ENCODE measurements around the gene PLCL2. TPM values are rescaled to one million over a fixed set of nuclear protein-coding genes. Genes with fewer than 3 reads are reported as not detected.

PLCL2 gene
- total and polyA plus RNA-seq, 10 of the 15 experiments (the other 5 are each of a cell fraction or from before 2014, with no cell fraction given), result 7.5 to 37.3 (median 21.7) TPM

DNA sequence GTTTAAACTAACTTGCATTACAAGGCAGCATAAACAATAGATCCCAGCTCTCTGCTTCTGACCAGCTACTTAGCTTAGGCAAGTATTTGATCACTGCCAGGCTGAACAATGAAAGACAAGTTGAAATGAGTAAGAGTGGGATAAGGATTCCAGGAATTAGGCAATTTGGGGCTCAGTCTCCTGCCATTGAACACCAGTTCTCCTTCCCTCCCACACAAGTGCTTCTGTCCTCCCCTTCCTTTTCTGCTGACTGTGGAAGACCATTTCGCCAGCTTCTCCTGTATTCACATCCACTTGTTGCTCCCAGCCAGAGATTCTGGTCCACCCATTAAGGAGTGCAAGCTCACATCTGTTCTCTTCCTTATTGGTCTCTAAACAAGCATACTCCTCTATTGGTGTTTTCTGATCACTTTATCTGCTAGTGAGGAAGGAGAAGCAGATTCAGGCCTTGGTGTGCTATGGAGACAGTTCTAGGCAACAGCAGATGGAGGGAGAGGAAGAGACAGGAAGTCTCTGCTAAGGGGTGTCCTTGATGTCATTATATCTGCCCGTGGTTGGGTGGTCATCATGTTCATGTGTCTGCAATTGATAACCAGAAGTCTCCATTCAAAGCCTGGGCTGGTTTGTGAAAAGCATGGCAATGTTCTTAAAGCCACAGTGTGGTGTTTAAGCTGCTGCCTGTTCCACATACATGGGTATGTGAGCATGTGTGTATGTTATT, 121.5 kb downstream of the PLCL2 start:
- Histone ChIP-seq H3K9me3 (replicated peaks; ENCODE audit: control insufficient read depth, insufficient read depth, low read length) (no peaks in the 10 kb centered on the region; the same call in none of the 3 replicates), H3K4me3 (no peak overlapping the region), H3K79me2 (ENCODE audit: control insufficient read depth, insufficient read depth, low read length) (peaks cover 50% of the 10 kb centered on the region), H2AFZ (ENCODE audit: control insufficient read depth, low read depth, low read length) (no peak overlapping the region), H3K27ac (ENCODE audit: control insufficient read depth, insufficient read depth) (no peak overlapping the region), H3K4me2 (ENCODE audit: control insufficient read depth, insufficient read depth) (no peak overlapping the region), H3K36me3 (ENCODE audit: control insufficient read depth in 2 of 2, insufficient read depth in 2 of 2, low read length in 1 of 2) (peaks cover 2 to 18% of the 10 kb centered on the region in 2 experiments), H4K20me1 (ENCODE audit: control insufficient read depth, insufficient read depth) (peaks cover 4% of the 10 kb centered on the region), H3K27me3 (replicated peaks in 1 of 2; ENCODE audit: control insufficient read depth in 2 of 2, insufficient read depth in 2 of 2, low read length in 1 of 2) (no peaks in the 10 kb centered on the region), H3K9ac (ENCODE audit: control insufficient read depth, insufficient read depth, low read length) (no peak overlapping the region), H3K4me1 (ENCODE audit: control insufficient read depth, insufficient read depth, low read length) (peaks cover 9% of the 10 kb centered on the region; the same call in 1 of the 2 replicates)
- ATAC-seq (peak; percentile 72), DNase-seq (ENCODE audit: low read depth, low spot score) (no peak), FAIRE-seq (no peak)
- POLR2A ChIA-PET, result interaction anchor here (0.6 kb wide), 1 partner anchor 64 kb away, joined by 3 read pairs; no protein-coding TSS in a partner anchor
- no TSS peak for BruUV-seq (replicated peaks)
- 46% methylated on average over 2 of the region's 2 CpGs for WGBS (ENCODE audit: insufficient coverage, insufficient replicate concordance, low lambda C conversion rate, missing lambda C conversion rate)
- RAD21 ChIA-PET (ENCODE audit: unreplicated experiment), result interaction anchor here (1.3 to 1.4 kb wide), 2 partner anchors 17 to 78 kb away, joined by 3 to 4 read pairs; no protein-coding TSS in a partner anchor
- in situ Hi-C loops (cut with MboI) (no loop called here), intact Hi-C loops (cut with micrococcal nuclease; ENCODE audit: unreplicated experiment) (loop anchor here (5.0 kb wide), 2 partner anchors 79 to 94 kb away; no protein-coding TSS in a partner anchor)
- SMC1A ChIA-PET (ENCODE audit: uncharacterized antibody, unreplicated experiment), result interaction anchor here (0.6 to 2.6 kb wide), 5 partner anchors 13 to 225 kb away, joined by 3 to 17 read pairs (median 3); no protein-coding TSS in a partner anchor
- CTCF ChIA-PET, result interaction anchor here (0.7 to 1.3 kb wide), 2 partner anchors 10 to 11 kb away, joined by 3 read pairs; no protein-coding TSS in a partner anchor
- TF ChIP-seq NFYA (IDR thresholded peaks at IDR 0.05; ENCODE audit: borderline replicate concordance, low read depth, low read length), result no peak
- no peak for TF ChIP-seq ZNF687 (IDR thresholded peaks at IDR 0.05)
- no peak for TF ChIP-seq EZH2 (IDR thresholded peaks at IDR 0.05; ENCODE audit: borderline replicate concordance, control insufficient read depth, low read depth, low read length)
- TF ChIP-seq YBX1 (IDR thresholded peaks at IDR 0.05), result no peak
- TF ChIP-seq ATF7 (IDR thresholded peaks at IDR 0.05; ENCODE audit: low read depth), result no peak
- TF ChIP-seq ZNF592 (IDR thresholded peaks at IDR 0.05), result no peak
- TF ChIP-seq SRF (IDR thresholded peaks at IDR 0.05; ENCODE audit: low read depth in 2 of 2, low read length in 2 of 2), result no peak
- no peak for TF ChIP-seq YY1 (IDR thresholded peaks at IDR 0.05; ENCODE audit: low read depth, low read length)
- TF ChIP-seq MYC (IDR thresholded peaks at IDR 0.05; ENCODE audit: insufficient read depth, insufficient read length, insufficient replicate concordance, low read length, severe bottlenecking), result no peak
- no peak for TF ChIP-seq PML (IDR thresholded peaks at IDR 0.05; ENCODE audit: low read length)
- TF ChIP-seq JUND (IDR thresholded peaks at IDR 0.05; ENCODE audit: low read depth, low read length), result no peak
- TF ChIP-seq KDM1A (IDR thresholded peaks at IDR 0.05; ENCODE audit: borderline replicate concordance), result no peak
- TF ChIP-seq RB1 (IDR thresholded peaks at IDR 0.05; ENCODE audit: borderline replicate concordance), result no peak

Measured in GM12878 (cell line).